ENCODE results near the gene CFAP300.

DNA sequence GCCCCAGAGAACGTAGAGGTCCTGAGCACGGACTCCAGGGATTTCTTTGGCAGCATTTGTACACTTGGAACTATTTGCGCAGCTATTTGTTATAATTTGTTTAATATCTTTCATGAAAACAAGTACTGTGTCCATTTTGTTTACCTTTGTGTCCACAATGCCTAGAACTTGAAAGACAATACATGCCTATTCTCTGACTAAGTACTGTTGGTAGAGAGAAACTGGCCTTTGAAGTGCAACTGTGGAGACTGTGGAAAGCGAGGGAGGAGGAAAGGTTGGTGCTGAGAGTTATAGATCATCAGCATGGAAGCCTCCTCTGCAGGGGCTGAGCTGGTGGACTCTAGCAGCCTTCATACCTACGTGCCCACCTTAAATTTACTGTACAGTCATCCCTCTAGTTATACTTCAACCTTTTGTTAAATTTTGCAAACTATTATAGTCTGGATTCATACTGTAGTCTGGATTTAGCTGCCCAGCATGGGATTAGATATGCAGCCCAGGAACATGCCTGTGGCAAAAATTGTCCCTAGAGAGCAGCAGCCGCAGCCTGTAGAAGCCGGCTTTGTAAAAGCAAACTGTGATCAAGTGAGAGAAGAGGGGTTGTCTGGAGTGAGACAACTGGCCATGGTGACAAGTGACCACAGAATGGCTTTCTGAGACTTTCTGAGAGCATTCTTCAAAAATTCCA is 38.8 kb downstream of the CFAP300 start:
- TF ChIP-seq, protein P1, sequence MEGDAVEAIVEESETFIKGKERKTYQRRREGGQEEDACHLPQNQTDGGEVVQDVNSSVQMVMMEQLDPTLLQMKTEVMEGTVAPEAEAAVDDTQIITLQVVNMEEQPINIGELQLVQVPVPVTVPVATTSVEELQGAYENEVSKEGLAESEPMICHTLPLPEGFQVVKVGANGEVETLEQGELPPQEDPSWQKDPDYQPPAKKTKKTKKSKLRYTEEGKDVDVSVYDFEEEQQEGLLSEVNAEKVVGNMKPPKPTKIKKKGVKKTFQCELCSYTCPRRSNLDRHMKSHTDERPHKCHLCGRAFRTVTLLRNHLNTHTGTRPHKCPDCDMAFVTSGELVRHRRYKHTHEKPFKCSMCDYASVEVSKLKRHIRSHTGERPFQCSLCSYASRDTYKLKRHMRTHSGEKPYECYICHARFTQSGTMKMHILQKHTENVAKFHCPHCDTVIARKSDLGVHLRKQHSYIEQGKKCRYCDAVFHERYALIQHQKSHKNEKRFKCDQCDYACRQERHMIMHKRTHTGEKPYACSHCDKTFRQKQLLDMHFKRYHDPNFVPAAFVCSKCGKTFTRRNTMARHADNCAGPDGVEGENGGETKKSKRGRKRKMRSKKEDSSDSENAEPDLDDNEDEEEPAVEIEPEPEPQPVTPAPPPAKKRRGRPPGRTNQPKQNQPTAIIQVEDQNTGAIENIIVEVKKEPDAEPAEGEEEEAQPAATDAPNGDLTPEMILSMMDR (IDR thresholded peaks at IDR 0.05), result no peak
- no peak for TF ChIP-seq EP300 (IDR thresholded peaks at IDR 0.05)
- no peak for TF ChIP-seq POLR2A (IDR thresholded peaks at IDR 0.05)
